Measurements from ENCODE around the gene TRAK1. TPM values are rescaled to one million over a fixed set of nuclear protein-coding genes. Genes with fewer than 3 reads are reported as not detected.

TRAK1 gene
- total RNA-seq, 1 experiment from 2014 or later: 41.0 TPM

DNA sequence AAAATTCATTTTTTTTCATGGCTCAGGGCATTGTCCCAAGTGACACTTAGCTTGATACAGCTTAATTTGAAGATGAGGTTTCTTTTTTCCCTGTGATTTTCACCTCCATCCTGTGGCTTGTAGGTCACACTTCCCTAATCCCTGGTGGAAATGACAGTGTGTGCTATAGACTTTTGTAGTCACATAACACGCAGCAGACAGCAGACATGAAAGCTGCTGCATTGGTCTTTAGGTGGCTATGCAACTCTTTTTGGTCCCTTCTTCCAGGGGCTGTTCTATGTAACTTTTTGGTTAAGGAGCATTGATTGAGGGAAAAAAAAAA is 38.8 kb downstream of the TRAK1 start:
- Mint-ChIP-seq H3K36me3 (peaks cover 5% of the 10 kb centered on the region), H3K27me3 (ENCODE audit: low read depth) (no peaks in the 10 kb centered on the region), H3K27ac (no peak overlapping the region), H3K9me3 (no peaks in the 10 kb centered on the region), H3K4me3 (no peak overlapping the region), H3K4me1 (peaks cover 3% of the 10 kb centered on the region)
- POLR2A ChIA-PET: no interaction called here
- DNase-seq (ENCODE audit: low spot score) (no peak), ATAC-seq (no peak)
- TF ChIP-seq IRF2 (CRISPR knock-in tag; IDR thresholded peaks at IDR 0.05; ENCODE audit: borderline replicate concordance, low read depth) (no peak), MXD4 (CRISPR knock-in tag; IDR thresholded peaks at IDR 0.05; ENCODE audit: borderline replicate concordance) (no peak), CBFB (CRISPR knock-in tag; IDR thresholded peaks at IDR 0.05; ENCODE audit: low read depth) (no peak), SMAD3 (CRISPR knock-in tag; IDR thresholded peaks at IDR 0.05; ENCODE audit: borderline replicate concordance) (no peak), TCF7 (CRISPR knock-in tag; IDR thresholded peaks at IDR 0.05; ENCODE audit: low read depth) (no peak), OVOL2 (CRISPR knock-in tag; IDR thresholded peaks at IDR 0.05; ENCODE audit: borderline replicate concordance) (no peak), ZNF232 (CRISPR knock-in tag; IDR thresholded peaks at IDR 0.05) (no peak), CREM (CRISPR knock-in tag; IDR thresholded peaks at IDR 0.05) (no peak)
- TF ChIP-seq, protein P1, sequence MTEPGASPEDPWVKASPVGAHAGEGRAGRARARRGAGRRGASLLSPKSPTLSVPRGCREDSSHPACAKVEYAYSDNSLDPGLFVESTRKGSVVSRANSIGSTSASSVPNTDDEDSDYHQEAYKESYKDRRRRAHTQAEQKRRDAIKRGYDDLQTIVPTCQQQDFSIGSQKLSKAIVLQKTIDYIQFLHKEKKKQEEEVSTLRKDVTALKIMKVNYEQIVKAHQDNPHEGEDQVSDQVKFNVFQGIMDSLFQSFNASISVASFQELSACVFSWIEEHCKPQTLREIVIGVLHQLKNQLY (CRISPR knock-in tag; IDR thresholded peaks at IDR 0.05): no peak
- TF ChIP-seq, protein P2, sequence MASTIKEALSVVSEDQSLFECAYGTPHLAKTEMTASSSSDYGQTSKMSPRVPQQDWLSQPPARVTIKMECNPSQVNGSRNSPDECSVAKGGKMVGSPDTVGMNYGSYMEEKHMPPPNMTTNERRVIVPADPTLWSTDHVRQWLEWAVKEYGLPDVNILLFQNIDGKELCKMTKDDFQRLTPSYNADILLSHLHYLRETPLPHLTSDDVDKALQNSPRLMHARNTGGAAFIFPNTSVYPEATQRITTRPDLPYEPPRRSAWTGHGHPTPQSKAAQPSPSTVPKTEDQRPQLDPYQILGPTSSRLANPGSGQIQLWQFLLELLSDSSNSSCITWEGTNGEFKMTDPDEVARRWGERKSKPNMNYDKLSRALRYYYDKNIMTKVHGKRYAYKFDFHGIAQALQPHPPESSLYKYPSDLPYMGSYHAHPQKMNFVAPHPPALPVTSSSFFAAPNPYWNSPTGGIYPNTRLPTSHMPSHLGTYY (CRISPR knock-in tag; IDR thresholded peaks at IDR 0.05): no peak
- TF ChIP-seq, protein P3, sequence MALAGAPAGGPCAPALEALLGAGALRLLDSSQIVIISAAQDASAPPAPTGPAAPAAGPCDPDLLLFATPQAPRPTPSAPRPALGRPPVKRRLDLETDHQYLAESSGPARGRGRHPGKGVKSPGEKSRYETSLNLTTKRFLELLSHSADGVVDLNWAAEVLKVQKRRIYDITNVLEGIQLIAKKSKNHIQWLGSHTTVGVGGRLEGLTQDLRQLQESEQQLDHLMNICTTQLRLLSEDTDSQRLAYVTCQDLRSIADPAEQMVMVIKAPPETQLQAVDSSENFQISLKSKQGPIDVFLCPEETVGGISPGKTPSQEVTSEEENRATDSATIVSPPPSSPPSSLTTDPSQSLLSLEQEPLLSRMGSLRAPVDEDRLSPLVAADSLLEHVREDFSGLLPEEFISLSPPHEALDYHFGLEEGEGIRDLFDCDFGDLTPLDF (CRISPR knock-in tag; IDR thresholded peaks at IDR 0.05): no peak
- TF ChIP-seq, protein P4, sequence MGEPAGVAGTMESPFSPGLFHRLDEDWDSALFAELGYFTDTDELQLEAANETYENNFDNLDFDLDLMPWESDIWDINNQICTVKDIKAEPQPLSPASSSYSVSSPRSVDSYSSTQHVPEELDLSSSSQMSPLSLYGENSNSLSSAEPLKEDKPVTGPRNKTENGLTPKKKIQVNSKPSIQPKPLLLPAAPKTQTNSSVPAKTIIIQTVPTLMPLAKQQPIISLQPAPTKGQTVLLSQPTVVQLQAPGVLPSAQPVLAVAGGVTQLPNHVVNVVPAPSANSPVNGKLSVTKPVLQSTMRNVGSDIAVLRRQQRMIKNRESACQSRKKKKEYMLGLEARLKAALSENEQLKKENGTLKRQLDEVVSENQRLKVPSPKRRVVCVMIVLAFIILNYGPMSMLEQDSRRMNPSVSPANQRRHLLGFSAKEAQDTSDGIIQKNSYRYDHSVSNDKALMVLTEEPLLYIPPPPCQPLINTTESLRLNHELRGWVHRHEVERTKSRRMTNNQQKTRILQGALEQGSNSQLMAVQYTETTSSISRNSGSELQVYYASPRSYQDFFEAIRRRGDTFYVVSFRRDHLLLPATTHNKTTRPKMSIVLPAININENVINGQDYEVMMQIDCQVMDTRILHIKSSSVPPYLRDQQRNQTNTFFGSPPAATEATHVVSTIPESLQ (CRISPR knock-in tag; IDR thresholded peaks at IDR 0.05): no peak
- TF ChIP-seq, protein P5, sequence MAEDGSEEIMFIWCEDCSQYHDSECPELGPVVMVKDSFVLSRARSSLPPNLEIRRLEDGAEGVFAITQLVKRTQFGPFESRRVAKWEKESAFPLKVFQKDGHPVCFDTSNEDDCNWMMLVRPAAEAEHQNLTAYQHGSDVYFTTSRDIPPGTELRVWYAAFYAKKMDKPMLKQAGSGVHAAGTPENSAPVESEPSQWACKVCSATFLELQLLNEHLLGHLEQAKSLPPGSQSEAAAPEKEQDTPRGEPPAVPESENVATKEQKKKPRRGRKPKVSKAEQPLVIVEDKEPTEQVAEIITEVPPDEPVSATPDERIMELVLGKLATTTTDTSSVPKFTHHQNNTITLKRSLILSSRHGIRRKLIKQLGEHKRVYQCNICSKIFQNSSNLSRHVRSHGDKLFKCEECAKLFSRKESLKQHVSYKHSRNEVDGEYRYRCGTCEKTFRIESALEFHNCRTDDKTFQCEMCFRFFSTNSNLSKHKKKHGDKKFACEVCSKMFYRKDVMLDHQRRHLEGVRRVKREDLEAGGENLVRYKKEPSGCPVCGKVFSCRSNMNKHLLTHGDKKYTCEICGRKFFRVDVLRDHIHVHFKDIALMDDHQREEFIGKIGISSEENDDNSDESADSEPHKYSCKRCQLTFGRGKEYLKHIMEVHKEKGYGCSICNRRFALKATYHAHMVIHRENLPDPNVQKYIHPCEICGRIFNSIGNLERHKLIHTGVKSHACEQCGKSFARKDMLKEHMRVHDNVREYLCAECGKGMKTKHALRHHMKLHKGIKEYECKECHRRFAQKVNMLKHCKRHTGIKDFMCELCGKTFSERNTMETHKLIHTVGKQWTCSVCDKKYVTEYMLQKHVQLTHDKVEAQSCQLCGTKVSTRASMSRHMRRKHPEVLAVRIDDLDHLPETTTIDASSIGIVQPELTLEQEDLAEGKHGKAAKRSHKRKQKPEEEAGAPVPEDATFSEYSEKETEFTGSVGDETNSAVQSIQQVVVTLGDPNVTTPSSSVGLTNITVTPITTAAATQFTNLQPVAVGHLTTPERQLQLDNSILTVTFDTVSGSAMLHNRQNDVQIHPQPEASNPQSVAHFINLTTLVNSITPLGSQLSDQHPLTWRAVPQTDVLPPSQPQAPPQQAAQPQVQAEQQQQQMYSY (CRISPR knock-in tag; IDR thresholded peaks at IDR 0.05): no peak
- CTCF ChIA-PET: interaction anchor here (1.1 to 3.6 kb wide), 2 partner anchors 61 to 100 kb away, joined by 3 to 28 read pairs; no protein-coding TSS in a partner anchor

DNA sequence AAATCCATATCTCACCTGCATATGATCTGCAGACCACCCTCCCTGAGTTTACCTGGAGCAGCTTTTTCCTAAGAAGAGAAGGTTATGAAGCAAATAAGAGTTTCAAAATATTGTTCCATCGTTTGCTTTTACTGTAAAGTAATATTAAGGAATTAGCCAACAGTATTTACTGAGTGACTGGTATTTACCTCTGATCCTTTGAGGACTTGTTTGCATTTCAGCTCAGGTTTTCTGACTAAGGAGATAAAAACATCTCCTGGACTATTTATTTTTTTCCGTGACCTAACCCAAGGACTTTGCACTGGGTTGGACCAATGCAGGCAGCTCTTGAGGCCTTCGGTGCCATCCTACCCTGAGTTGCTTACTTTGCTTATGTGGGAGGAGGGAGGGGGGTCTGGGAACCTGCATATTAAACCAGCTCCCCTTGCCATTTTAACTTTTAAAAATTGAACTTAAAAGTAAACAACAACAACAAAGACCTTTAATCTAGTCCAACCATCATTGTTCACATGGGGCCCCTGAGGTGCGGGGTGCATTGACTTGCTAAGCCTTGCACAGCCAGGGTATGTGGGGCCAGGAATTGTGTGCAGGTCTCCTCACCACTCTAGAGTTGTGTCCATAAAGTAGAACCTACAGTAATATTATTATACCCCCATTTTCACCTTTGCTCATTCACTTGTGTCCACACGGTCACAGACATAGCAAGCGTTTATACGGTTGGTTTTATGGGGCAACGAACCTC is 39.3 kb downstream of the TRAK1 start:
- H3K36me3 Mint-ChIP-seq: peaks cover 2% of the 10 kb centered on the region
- no peak overlapping the region for H3K4me3 Mint-ChIP-seq
- CTCF ChIA-PET: interaction anchor here (1.1 to 3.6 kb wide), 2 partner anchors 61 to 99 kb away, joined by 3 to 28 read pairs; no protein-coding TSS in a partner anchor
- H3K27me3 Mint-ChIP-seq (ENCODE audit: low read depth): no peaks in the 10 kb centered on the region
- DNase-seq (ENCODE audit: low spot score) (no peak), ATAC-seq (no peak)
- peaks cover 3% of the 10 kb centered on the region for H3K4me1 Mint-ChIP-seq
- no peak overlapping the region for H3K27ac Mint-ChIP-seq
- H3K9me3 Mint-ChIP-seq: no peaks in the 10 kb centered on the region
- POLR2A ChIA-PET: no interaction called here
- TF ChIP-seq, protein P6, sequence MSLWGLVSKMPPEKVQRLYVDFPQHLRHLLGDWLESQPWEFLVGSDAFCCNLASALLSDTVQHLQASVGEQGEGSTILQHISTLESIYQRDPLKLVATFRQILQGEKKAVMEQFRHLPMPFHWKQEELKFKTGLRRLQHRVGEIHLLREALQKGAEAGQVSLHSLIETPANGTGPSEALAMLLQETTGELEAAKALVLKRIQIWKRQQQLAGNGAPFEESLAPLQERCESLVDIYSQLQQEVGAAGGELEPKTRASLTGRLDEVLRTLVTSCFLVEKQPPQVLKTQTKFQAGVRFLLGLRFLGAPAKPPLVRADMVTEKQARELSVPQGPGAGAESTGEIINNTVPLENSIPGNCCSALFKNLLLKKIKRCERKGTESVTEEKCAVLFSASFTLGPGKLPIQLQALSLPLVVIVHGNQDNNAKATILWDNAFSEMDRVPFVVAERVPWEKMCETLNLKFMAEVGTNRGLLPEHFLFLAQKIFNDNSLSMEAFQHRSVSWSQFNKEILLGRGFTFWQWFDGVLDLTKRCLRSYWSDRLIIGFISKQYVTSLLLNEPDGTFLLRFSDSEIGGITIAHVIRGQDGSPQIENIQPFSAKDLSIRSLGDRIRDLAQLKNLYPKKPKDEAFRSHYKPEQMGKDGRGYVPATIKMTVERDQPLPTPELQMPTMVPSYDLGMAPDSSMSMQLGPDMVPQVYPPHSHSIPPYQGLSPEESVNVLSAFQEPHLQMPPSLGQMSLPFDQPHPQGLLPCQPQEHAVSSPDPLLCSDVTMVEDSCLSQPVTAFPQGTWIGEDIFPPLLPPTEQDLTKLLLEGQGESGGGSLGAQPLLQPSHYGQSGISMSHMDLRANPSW (CRISPR knock-in tag; conservative IDR thresholded peaks at IDR 0.05; ENCODE audit: low read depth): no peak
- TF ChIP-seq, protein P7, sequence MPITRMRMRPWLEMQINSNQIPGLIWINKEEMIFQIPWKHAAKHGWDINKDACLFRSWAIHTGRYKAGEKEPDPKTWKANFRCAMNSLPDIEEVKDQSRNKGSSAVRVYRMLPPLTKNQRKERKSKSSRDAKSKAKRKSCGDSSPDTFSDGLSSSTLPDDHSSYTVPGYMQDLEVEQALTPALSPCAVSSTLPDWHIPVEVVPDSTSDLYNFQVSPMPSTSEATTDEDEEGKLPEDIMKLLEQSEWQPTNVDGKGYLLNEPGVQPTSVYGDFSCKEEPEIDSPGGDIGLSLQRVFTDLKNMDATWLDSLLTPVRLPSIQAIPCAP (CRISPR knock-in tag; IDR thresholded peaks at IDR 0.05): no peak
- TF ChIP-seq, protein P8, sequence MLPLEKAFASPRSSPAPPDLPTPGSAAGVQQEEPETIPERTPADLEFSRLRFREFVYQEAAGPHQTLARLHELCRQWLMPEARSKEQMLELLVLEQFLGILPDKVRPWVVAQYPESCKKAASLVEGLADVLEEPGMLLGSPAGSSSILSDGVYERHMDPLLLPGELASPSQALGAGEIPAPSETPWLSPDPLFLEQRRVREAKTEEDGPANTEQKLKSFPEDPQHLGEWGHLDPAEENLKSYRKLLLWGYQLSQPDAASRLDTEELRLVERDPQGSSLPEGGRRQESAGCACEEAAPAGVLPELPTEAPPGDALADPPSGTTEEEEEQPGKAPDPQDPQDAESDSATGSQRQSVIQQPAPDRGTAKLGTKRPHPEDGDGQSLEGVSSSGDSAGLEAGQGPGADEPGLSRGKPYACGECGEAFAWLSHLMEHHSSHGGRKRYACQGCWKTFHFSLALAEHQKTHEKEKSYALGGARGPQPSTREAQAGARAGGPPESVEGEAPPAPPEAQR (CRISPR knock-in tag; IDR thresholded peaks at IDR 0.05): no peak
- TF ChIP-seq, protein P9, sequence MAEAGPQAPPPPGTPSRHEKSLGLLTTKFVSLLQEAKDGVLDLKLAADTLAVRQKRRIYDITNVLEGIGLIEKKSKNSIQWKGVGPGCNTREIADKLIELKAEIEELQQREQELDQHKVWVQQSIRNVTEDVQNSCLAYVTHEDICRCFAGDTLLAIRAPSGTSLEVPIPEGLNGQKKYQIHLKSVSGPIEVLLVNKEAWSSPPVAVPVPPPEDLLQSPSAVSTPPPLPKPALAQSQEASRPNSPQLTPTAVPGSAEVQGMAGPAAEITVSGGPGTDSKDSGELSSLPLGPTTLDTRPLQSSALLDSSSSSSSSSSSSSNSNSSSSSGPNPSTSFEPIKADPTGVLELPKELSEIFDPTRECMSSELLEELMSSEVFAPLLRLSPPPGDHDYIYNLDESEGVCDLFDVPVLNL (CRISPR knock-in tag; IDR thresholded peaks at IDR 0.05; ENCODE audit: borderline replicate concordance, low read depth): no peak
- TF ChIP-seq, protein P1 (CRISPR knock-in tag; IDR thresholded peaks at IDR 0.05): no peak
